ENCODE measurements around the gene EIF2S1. TPM values are rescaled to one million over a fixed set of nuclear protein-coding genes. Genes with fewer than 3 reads are reported as not detected.

The EIF2S1 gene
- total RNA-seq, 1 experiment from 2014 or later: 415 TPM

GRCh38 chr14:67392123-67392522 is 32.0 kb downstream of the EIF2S1 start:
- Histone ChIP-seq H3K9me2 (replicated peaks; ENCODE audit: low read length) (no peaks in the 10 kb centered on the region), H3K4me2 (ENCODE audit: low read length) (no peak overlapping the region), H3K4me3 (ENCODE audit: low read length) (no peak overlapping the region), H3K9ac (ENCODE audit: low read length) (no peak overlapping the region), H3K4me1 (ENCODE audit: insufficient read depth, low read length) (peaks cover 12% of the 10 kb centered on the region), H3K27me3 (ENCODE audit: low read length) (no peaks in the 10 kb centered on the region), H4K20me1 (ENCODE audit: low read length) (no peaks in the 10 kb centered on the region), H3K27ac (ENCODE audit: low read length) (no peak overlapping the region), H3K9me3 (ENCODE audit: low read length) (no peaks in the 10 kb centered on the region), H2AFZ (ENCODE audit: low read length) (no peak overlapping the region), H3F3A (ENCODE audit: low read length, unreplicated experiment) (no peaks in the 10 kb centered on the region), H3K36me3 (ENCODE audit: low read depth, low read length) (peaks cover 9% of the 10 kb centered on the region), H3K79me2 (ENCODE audit: low read length) (no peaks in the 10 kb centered on the region)
- ChIA-PET CTCF (no interaction called here), POLR2A (ENCODE audit: unreplicated experiment) (interaction anchor here (0.7 kb wide), 1 partner anchor 111 kb away, joined by 4 read pairs; no protein-coding TSS in a partner anchor)
- intact Hi-C loops (cut with micrococcal nuclease): no loop called here
- no TSS peak for BruUV-seq (replicated peaks)
- TF ChIP-seq EZH2phosphoT487 (IDR thresholded peaks at IDR 0.05; ENCODE audit: borderline replicate concordance, low read length) (no peak), CTCF (conservative IDR thresholded peaks at IDR 0.05; ENCODE audit: low read depth, low read length) (no peak), EZH2 (IDR thresholded peaks at IDR 0.05; ENCODE audit: low read length, unreplicated experiment) (no peak)
- DNase-seq: no peak
- no peak for ATAC-seq

GRCh38 chr14:67392800-67393199 is 32.7 kb downstream of the EIF2S1 start:
- H3K4me1 ChIP-seq (ENCODE audit: insufficient read depth, low read length): peaks cover 12% of the 10 kb centered on the region
- BruUV-seq (replicated peaks): no TSS peak
- intact Hi-C loops (cut with micrococcal nuclease): no loop called here
- TF ChIP-seq CTCF (conservative IDR thresholded peaks at IDR 0.05; ENCODE audit: low read depth, low read length): no peak
- TF ChIP-seq EZH2 (IDR thresholded peaks at IDR 0.05; ENCODE audit: low read length, unreplicated experiment): no peak
- no peak for TF ChIP-seq EZH2phosphoT487 (IDR thresholded peaks at IDR 0.05; ENCODE audit: borderline replicate concordance, low read length)
- H3K9me3 ChIP-seq (ENCODE audit: low read length): no peaks in the 10 kb centered on the region
- no peak overlapping the region for H3K4me2 ChIP-seq (ENCODE audit: low read length)
- ATAC-seq: no peak
- no peak overlapping the region for H3K9ac ChIP-seq (ENCODE audit: low read length)
- ChIA-PET POLR2A (ENCODE audit: unreplicated experiment) (no interaction called here), CTCF (no interaction called here)
- no peak overlapping the region for H3K4me3 ChIP-seq (ENCODE audit: low read length)
- H2AFZ ChIP-seq (ENCODE audit: low read length): no peak overlapping the region
- no peaks in the 10 kb centered on the region for H3K9me2 ChIP-seq (replicated peaks; ENCODE audit: low read length)
- no peaks in the 10 kb centered on the region for H3K27me3 ChIP-seq (ENCODE audit: low read length)
- no peaks in the 10 kb centered on the region for H3K79me2 ChIP-seq (ENCODE audit: low read length)
- no peaks in the 10 kb centered on the region for H3F3A ChIP-seq (ENCODE audit: low read length, unreplicated experiment)
- peaks cover 4% of the 10 kb centered on the region; the same call in 1 of the 2 replicates for H3K36me3 ChIP-seq (ENCODE audit: low read depth, low read length)
- no peaks in the 10 kb centered on the region for H4K20me1 ChIP-seq (ENCODE audit: low read length)
- no peak for DNase-seq
- H3K27ac ChIP-seq (ENCODE audit: low read length): no peak overlapping the region

GRCh38 chr14:67393689-67394088 is 33.6 kb downstream of the EIF2S1 start:
- Histone ChIP-seq H3K4me1 (ENCODE audit: insufficient read depth, low read length) (peaks cover 12% of the 10 kb centered on the region), H3K4me2 (ENCODE audit: low read length) (no peak overlapping the region), H3K4me3 (ENCODE audit: low read length) (no peak overlapping the region), H3F3A (ENCODE audit: low read length, unreplicated experiment) (no peaks in the 10 kb centered on the region), H2AFZ (ENCODE audit: low read length) (no peak overlapping the region), H3K9me3 (ENCODE audit: low read length) (no peaks in the 10 kb centered on the region), H3K9ac (ENCODE audit: low read length) (no peak overlapping the region), H3K27me3 (ENCODE audit: low read length) (no peaks in the 10 kb centered on the region), H3K27ac (ENCODE audit: low read length) (peak overlapping the region; percentile 37), H4K20me1 (ENCODE audit: low read length) (no peaks in the 10 kb centered on the region), H3K36me3 (ENCODE audit: low read depth, low read length) (no peaks in the 10 kb centered on the region; the same call in 1 of the 2 replicates), H3K9me2 (replicated peaks; ENCODE audit: low read length) (no peaks in the 10 kb centered on the region), H3K79me2 (ENCODE audit: low read length) (no peaks in the 10 kb centered on the region)
- intact Hi-C loops (cut with micrococcal nuclease): no loop called here
- ChIA-PET POLR2A (ENCODE audit: unreplicated experiment) (interaction anchor here (0.6 kb wide), 1 partner anchor 1293 kb away, joined by 3 read pairs; no protein-coding TSS in a partner anchor), CTCF (interaction anchor here (0.6 to 0.8 kb wide), 4 partner anchors 11 to 34 kb away, joined by 3 to 5 read pairs (median 4); partner anchors contain the start of gene ATP6V1D)
- peak; percentile 71 for DNase-seq
- no TSS peak for BruUV-seq (replicated peaks)
- TF ChIP-seq EZH2 (IDR thresholded peaks at IDR 0.05; ENCODE audit: low read length, unreplicated experiment): no peak
- peak; percentile 21; the same call in 1 of the 2 replicates for TF ChIP-seq CTCF (conservative IDR thresholded peaks at IDR 0.05; ENCODE audit: low read depth, low read length)
- ATAC-seq: peak; percentile 61
